HEK293T (cell line): ENCODE measurements around the gene TPX2.

ENCODE experiments used
- CTCF ChIA-PET: fragments of 350-600 bp; formaldehyde crosslinking; extraction: SDS; loops from one replicate; lab custom pipeline; 2021; ENCODE audit warnings: antibody characterized with exemption, inconsistent platforms; lab: Yijun Ruan, JAX
- POLR2A ChIA-PET: fragments of 350-600 bp; formaldehyde crosslinking; extraction: SDS; loops from one replicate; lab custom pipeline; 2020; ENCODE audit warnings: antibody characterized with exemption, inconsistent platforms; lab: Yijun Ruan, JAX
- DNase-seq: peaks from one replicate; pipeline ENCODE4 v3.0.0; 2012; ENCODE audit warnings: mixed read lengths; ENCODE audit errors: extremely low spot score
- ARNT ChIP-seq: fragments of 450-650 bp; IDR thresholded peaks from 2 replicates; pipeline ENCODE4 v1.6.1; 2017; ENCODE audit warnings: mild to moderate bottlenecking
- BHLHE40 ChIP-seq: fragments of 450-650 bp; IDR thresholded peaks from 2 replicates; pipeline ENCODE4 v1.6.1; 2016; ENCODE audit warnings: mild to moderate bottlenecking, moderate library complexity, borderline replicate concordance
- CTBP1 ChIP-seq: fragments of 450-650 bp; IDR thresholded peaks from 2 replicates; pipeline ENCODE4 v1.6.1; 2016; ENCODE audit warnings: borderline replicate concordance
- ELF4 ChIP-seq: fragments of 450-650 bp; IDR thresholded peaks from 2 replicates; pipeline ENCODE4 v1.6.1; 2017; ENCODE audit warnings: antibody characterized with exemption
- FOXA1 ChIP-seq: fragments of 450-650 bp; IDR thresholded peaks from 2 replicates; pipeline ENCODE4 v1.6.1; 2016; ENCODE audit warnings: mild to moderate bottlenecking
- FOXK2 ChIP-seq: fragments of 450-650 bp; IDR thresholded peaks from 2 replicates; pipeline ENCODE4 v1.6.1; 2016; ENCODE audit warnings: mild to moderate bottlenecking
- FOXM1 ChIP-seq: fragments of 450-650 bp; IDR thresholded peaks from 2 replicates; pipeline ENCODE4 v1.6.1; 2017; ENCODE audit warnings: mild to moderate bottlenecking, borderline replicate concordance
- HDGF ChIP-seq: fragments of 450-650 bp; IDR thresholded peaks from 2 replicates; pipeline ENCODE4 v1.6.1; 2017; ENCODE audit warnings: antibody characterized with exemption, borderline replicate concordance
- L3MBTL2 ChIP-seq: fragments of 450-650 bp; conservative IDR thresholded peaks from 2 replicates; pipeline ENCODE4 v1.6.1; 2016; ENCODE audit warnings: mild to moderate bottlenecking
- LEF1 ChIP-seq: fragments of 450-650 bp; IDR thresholded peaks from 2 replicates; pipeline ENCODE4 v1.6.1; 2017; ENCODE audit warnings: mild to moderate bottlenecking, borderline replicate concordance
- NFRKB ChIP-seq: fragments of 450-650 bp; IDR thresholded peaks from 2 replicates; pipeline ENCODE4 v1.6.1; 2016; ENCODE audit warnings: mild to moderate bottlenecking, moderate library complexity
- PKNOX1 ChIP-seq: fragments of 450-650 bp; IDR thresholded peaks from 2 replicates; pipeline ENCODE4 v1.6.1; 2016
- SP1 ChIP-seq: fragments of 450-650 bp; IDR thresholded peaks from 2 replicates; pipeline ENCODE4 v1.6.1; 2017
- SUZ12 ChIP-seq: fragments of 450-650 bp; IDR thresholded peaks from 2 replicates; pipeline ENCODE4 v1.6.1; 2016; ENCODE audit warnings: mild to moderate bottlenecking
- TARDBP ChIP-seq: fragments of 450-650 bp; IDR thresholded peaks from 2 replicates; pipeline ENCODE4 v1.6.1; 2016
- ZNF384 ChIP-seq: fragments of 450-650 bp; IDR thresholded peaks from 2 replicates; pipeline ENCODE4 v1.6.1; 2016

The TPX2 gene

DNA sequence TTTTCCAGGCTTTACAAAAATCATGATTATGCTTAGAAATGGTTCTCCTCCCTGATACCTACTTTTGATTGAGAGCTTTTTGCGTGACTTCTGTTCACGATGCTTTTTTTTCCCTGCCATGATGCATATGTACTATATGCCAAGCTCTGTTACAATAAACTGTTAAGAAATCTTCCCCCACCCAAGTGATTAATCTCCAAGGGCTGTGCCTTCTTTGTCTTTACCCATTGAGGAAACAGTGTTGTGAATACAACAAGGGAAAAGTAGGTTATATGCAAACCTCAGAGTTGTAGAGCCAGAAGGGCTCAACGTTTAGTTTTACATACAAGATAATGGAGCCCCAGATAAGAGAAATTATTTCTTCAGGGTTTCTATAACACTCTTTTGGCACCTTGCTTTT lies 46.0 kb downstream of the TPX2 start:
- no peak for DNase-seq
- TF ChIP-seq SP1 (no peak), L3MBTL2 (no peak), ARNT (no peak), PKNOX1 (no peak), BHLHE40 (no peak), CTBP1 (no peak), ELF4 (no peak), FOXA1 (no peak), LEF1 (no peak), ZNF384 (no peak), SUZ12 (no peak), HDGF (no peak), FOXK2 (no peak), FOXM1 (no peak), TARDBP (no peak), NFRKB (no peak)
- ChIA-PET CTCF (no interaction called here), POLR2A (no interaction called here)

DNA sequence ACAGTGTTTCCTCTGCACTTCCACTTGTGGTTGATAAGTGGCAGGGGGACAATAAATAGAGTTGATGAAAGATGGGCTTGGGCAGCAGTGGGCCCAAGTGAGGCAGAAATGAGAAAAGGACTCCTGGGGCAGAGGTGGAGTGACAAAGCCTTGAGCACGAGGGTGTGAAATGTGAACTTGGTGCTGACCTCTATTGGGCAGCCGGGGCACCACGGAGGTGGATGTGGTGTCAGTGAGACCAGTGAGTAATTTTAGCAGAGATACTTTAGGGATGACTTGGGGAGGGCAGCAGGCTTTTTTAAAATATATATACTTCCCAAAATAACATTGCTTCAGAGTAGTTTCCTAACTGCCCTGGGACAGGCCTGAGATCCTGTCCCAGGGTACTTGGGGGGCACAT lies 49.5 kb downstream of the TPX2 start:
- DNase-seq = no peak
- ChIA-PET POLR2A (no interaction called here), CTCF (interaction anchor here (0.7 kb wide), 1 partner anchor 268 kb away, joined by 4 read pairs; no protein-coding TSS in a partner anchor)
- TF ChIP-seq LEF1 = no peak
- no peak for TF ChIP-seq HDGF
- no peak for TF ChIP-seq ZNF384
- no peak for TF ChIP-seq ARNT
- TF ChIP-seq NFRKB = no peak
- TF ChIP-seq CTBP1 = no peak
- no peak for TF ChIP-seq FOXA1
- no peak for TF ChIP-seq L3MBTL2
- no peak for TF ChIP-seq BHLHE40
- no peak for TF ChIP-seq TARDBP
- no peak for TF ChIP-seq PKNOX1
- TF ChIP-seq SP1 = no peak
- TF ChIP-seq ELF4 = no peak
- TF ChIP-seq SUZ12 = no peak
- no peak for TF ChIP-seq FOXM1

- TF ChIP-seq LEF1 = no peak
- TF ChIP-seq ELF4 = no peak
- TF ChIP-seq ZNF384 = no peak
- TF ChIP-seq CTBP1 = no peak
- no peak for TF ChIP-seq SUZ12
- TF ChIP-seq FOXA1 = no peak
- no peak for TF ChIP-seq ARNT
- no peak for TF ChIP-seq NFRKB
- no peak for DNase-seq
- ChIA-PET CTCF (no interaction called here), POLR2A (no interaction called here)
Measured at GRCh38 chr20:31790401-31790800, 51.3 kb downstream of the TPX2 start.

DNA sequence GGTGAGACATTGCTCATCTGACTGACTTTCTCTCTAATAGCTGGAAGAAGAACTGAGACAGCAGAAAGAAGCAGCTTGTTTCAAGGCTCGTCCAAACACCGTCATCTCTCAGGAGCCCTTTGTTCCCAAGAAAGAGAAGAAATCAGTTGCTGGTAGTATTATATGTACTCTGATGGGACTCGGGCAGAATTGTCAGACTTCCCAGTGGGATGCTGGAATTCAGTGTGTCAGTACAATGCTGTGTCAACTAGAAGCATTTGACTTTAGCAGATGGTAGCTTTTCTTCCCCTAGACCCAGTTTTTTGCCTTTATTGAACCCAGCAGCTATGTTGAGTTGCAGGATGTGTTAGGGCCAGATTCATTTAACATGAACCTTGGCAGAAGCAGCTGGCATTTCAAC lies 58.3 kb downstream of the TPX2 start:
- ChIA-PET POLR2A (no interaction called here), CTCF (no interaction called here)
- no peak for DNase-seq
- TF ChIP-seq BHLHE40 = no peak
- TF ChIP-seq ELF4 = no peak
- no peak for TF ChIP-seq SUZ12
- no peak for TF ChIP-seq ZNF384
- TF ChIP-seq TARDBP = no peak
- TF ChIP-seq NFRKB = no peak
- no peak for TF ChIP-seq ARNT

GRCh38 chr20:31801508-31801907 lies 62.4 kb downstream of the TPX2 start:
- ChIA-PET CTCF (interaction anchor here (0.6 kb wide), 1 partner anchor 168 kb away, joined by 4 read pairs; no protein-coding TSS in a partner anchor), POLR2A (no interaction called here)
- TF ChIP-seq HDGF (no peak), ELF4 (no peak), CTBP1 (no peak), SUZ12 (no peak), PKNOX1 (no peak), ARNT (no peak), SP1 (no peak)
- no peak for DNase-seq

GRCh38 chr20:31803552-31804291 lies 64.6 kb downstream of the TPX2 start:
- ChIA-PET CTCF (no interaction called here), POLR2A (no interaction called here)
- DNase-seq = no peak
- TF ChIP-seq ZNF384 (no peak), SP1 (no peak), FOXM1 (no peak), HDGF (no peak), L3MBTL2 (no peak), PKNOX1 (no peak), LEF1 (no peak), ARNT (no peak), TARDBP (no peak), CTBP1 (no peak), SUZ12 (no peak), FOXK2 (no peak), ELF4 (no peak), BHLHE40 (no peak), FOXA1 (no peak)
